ENCODE measurements around the gene AXIN1.
A peak's percentile ranks its signal among the peaks of the same experiment; 100 is the strongest.
"Not testable (repeated sequence)": the region's sequence is repeated elsewhere in the genome, so short reads cannot be mapped to it uniquely, and the experiment has no call there.

AXIN1 gene

GRCh38 chr16:280991-281659 lies 71.4 kb downstream of the AXIN1 start:
- DNase-seq (ENCODE audit: low read depth): no peak

GRCh38 chr16:280552-280951 lies 72.0 kb downstream of the AXIN1 start, which contains the start of gene ARHGDIG:
Gene ARHGDIG (plus strand): TSS chr16:280591. CDS start chr16:280681, 90 bp downstream.
- no peak for DNase-seq (ENCODE audit: low read depth)

GRCh38 chr16:280005-280460 lies 72.5 kb downstream of the AXIN1 start:
- no peak for DNase-seq (ENCODE audit: low read depth)

GRCh38 chr16:279531-279930 lies 73.0 kb downstream of the AXIN1 start:
- DNase-seq (ENCODE audit: low read depth): no peak

- DNase-seq (ENCODE audit: low read depth): peak; percentile 14
Measured at GRCh38 chr16:278863-279366, 73.6 kb downstream of the AXIN1 start.

- no peak for DNase-seq (ENCODE audit: low read depth)
Measured at GRCh38 chr16:276426-277077, 76.0 kb downstream of the AXIN1 start.

GRCh38 chr16:275786-276232 lies 76.7 kb downstream of the AXIN1 start, which contains the start of gene RGS11:
Gene RGS11 (minus strand): TSS chr16:275944. CDS start chr16:275911, 33 bp downstream.
- DNase-seq (ENCODE audit: low read depth): no peak

- DNase-seq (ENCODE audit: low read depth): no peak
Measured at GRCh38 chr16:275041-275641, 77.4 kb downstream of the AXIN1 start.

GRCh38 chr16:273547-274421 lies 78.7 kb downstream of the AXIN1 start:
- DNase-seq (ENCODE audit: low read depth): no peak

- DNase-seq (ENCODE audit: low read depth): no peak
Measured at GRCh38 chr16:272633-273546, 79.6 kb downstream of the AXIN1 start.

- no peak for DNase-seq (ENCODE audit: low read depth)
Measured at GRCh38 chr16:270381-271255, 81.9 kb downstream of the AXIN1 start.

- DNase-seq (ENCODE audit: low read depth): no peak
Measured at GRCh38 chr16:269061-269796, 83.3 kb downstream of the AXIN1 start.

GRCh38 chr16:268141-269053 lies 84.1 kb downstream of the AXIN1 start:
- DNase-seq (ENCODE audit: low read depth): no peak

- not testable (repeated sequence) for DNase-seq (ENCODE audit: low read depth)
Measured at GRCh38 chr16:267562-267961, 85.0 kb downstream of the AXIN1 start.

GRCh38 chr16:266258-267164 lies 86.0 kb downstream of the AXIN1 start:
- DNase-seq (ENCODE audit: low read depth): no peak

GRCh38 chr16:265711-266110 lies 86.8 kb downstream of the AXIN1 start:
- DNase-seq (ENCODE audit: low read depth): no peak

- no peak for DNase-seq (ENCODE audit: low read depth)
Measured at GRCh38 chr16:265002-265529, 87.5 kb downstream of the AXIN1 start.

Measured in CMK (cell line).